HG03460 (cell line): Measurements from ENCODE around the gene GLI3.
"Not testable (repeated sequence)": the region's sequence is repeated elsewhere in the genome, so short reads cannot be mapped to it uniquely, and the experiment has no call there.

Experiments used
- ATAC-seq: cut with Tn5 transposase; IDR thresholded peaks from one replicate; pipeline ENCODE4 v1.9.1; 2021; ENCODE audit not compliant: unreplicated experiment

Gene GLI3

GRCh38 chr7:42213093-42213492 is 23.9 kb downstream of the GLI3 start:
- no peak for ATAC-seq

GRCh38 chr7:42212541-42213090 is 24.4 kb downstream of the GLI3 start:
- ATAC-seq: no peak

GRCh38 chr7:42211938-42212337 is 25.1 kb downstream of the GLI3 start:
- no peak for ATAC-seq

- no peak for ATAC-seq
Observed at GRCh38 chr7:42210779-42211178, 26.2 kb downstream of the GLI3 start.

GRCh38 chr7:42210333-42210732 is 26.7 kb downstream of the GLI3 start:
- no peak for ATAC-seq

- not testable (repeated sequence) for ATAC-seq
Observed at GRCh38 chr7:42209085-42209484, 27.9 kb downstream of the GLI3 start.

- no peak for ATAC-seq
Observed at GRCh38 chr7:42208572-42208971, 28.4 kb downstream of the GLI3 start.

GRCh38 chr7:42207420-42207819 is 29.6 kb downstream of the GLI3 start:
- no peak for ATAC-seq

GRCh38 chr7:42203336-42203735 is 33.7 kb downstream of the GLI3 start:
- ATAC-seq: no peak

GRCh38 chr7:42202601-42203000 is 34.4 kb downstream of the GLI3 start:
- ATAC-seq: no peak

GRCh38 chr7:42198974-42199668 is 37.9 kb downstream of the GLI3 start:
- ATAC-seq: no peak

GRCh38 chr7:42198296-42198695 is 38.7 kb downstream of the GLI3 start:
- ATAC-seq: no peak

GRCh38 chr7:42197451-42197850 is 39.6 kb downstream of the GLI3 start:
- no peak for ATAC-seq

- no peak for ATAC-seq
Observed at GRCh38 chr7:42194238-42194637, 42.8 kb downstream of the GLI3 start.

- no peak for ATAC-seq
Observed at GRCh38 chr7:42193471-42194129, 43.4 kb downstream of the GLI3 start.

- no peak for ATAC-seq
Observed at GRCh38 chr7:42192851-42193461, 44.1 kb downstream of the GLI3 start.

- ATAC-seq: no peak
Observed at GRCh38 chr7:42192066-42192465, 44.9 kb downstream of the GLI3 start.

GRCh38 chr7:42189535-42189934 is 47.5 kb downstream of the GLI3 start:
- no peak for ATAC-seq

GRCh38 chr7:42186151-42186550 is 50.9 kb downstream of the GLI3 start:
- no peak for ATAC-seq

GRCh38 chr7:42185726-42186125 is 51.3 kb downstream of the GLI3 start:
- no peak for ATAC-seq

GRCh38 chr7:42183547-42183946 is 53.5 kb downstream of the GLI3 start:
- no peak for ATAC-seq

- no peak for ATAC-seq
Observed at GRCh38 chr7:42181566-42181965, 55.4 kb downstream of the GLI3 start.
